HUES48 (cell line): Measurements from ENCODE around the gene MEGF11.

Experiments
- H3K27ac ChIP-seq: one replicate; pipeline ENCODE4 v1.7.0; 2013; ENCODE audit warnings: low read depth, low read length, inconsistent platforms
- H3K27me3 ChIP-seq: 2 replicates; pipeline ENCODE4 v1.6.1; 2013; ENCODE audit warnings: mild to moderate bottlenecking, low read length; ENCODE audit not compliant: control insufficient read depth, insufficient read depth
- H3K36me3 ChIP-seq: 2 replicates; pipeline ENCODE4 v1.6.1; 2013; ENCODE audit warnings: low read length; ENCODE audit not compliant: control insufficient read depth, insufficient read depth
- H3K4me1 ChIP-seq: 2 replicates; pipeline ENCODE4 v1.6.1; 2013; ENCODE audit warnings: mild to moderate bottlenecking, low read length; ENCODE audit not compliant: control insufficient read depth, insufficient read depth
- H3K4me3 ChIP-seq: 2 replicates; pipeline ENCODE4 v1.5.1; 2013; ENCODE audit warnings: mild to moderate bottlenecking, low read depth, low read length
- H3K9ac ChIP-seq: 2 replicates; pipeline ENCODE4 v1.6.1; 2013; ENCODE audit warnings: mild to moderate bottlenecking, low read depth, low read length, moderate library complexity
- H3K9me3 ChIP-seq: 2 replicates; pipeline ENCODE4 v1.6.1; 2013; ENCODE audit warnings: low read length; ENCODE audit not compliant: control insufficient read depth, insufficient read depth

MEGF11 gene

DNA sequence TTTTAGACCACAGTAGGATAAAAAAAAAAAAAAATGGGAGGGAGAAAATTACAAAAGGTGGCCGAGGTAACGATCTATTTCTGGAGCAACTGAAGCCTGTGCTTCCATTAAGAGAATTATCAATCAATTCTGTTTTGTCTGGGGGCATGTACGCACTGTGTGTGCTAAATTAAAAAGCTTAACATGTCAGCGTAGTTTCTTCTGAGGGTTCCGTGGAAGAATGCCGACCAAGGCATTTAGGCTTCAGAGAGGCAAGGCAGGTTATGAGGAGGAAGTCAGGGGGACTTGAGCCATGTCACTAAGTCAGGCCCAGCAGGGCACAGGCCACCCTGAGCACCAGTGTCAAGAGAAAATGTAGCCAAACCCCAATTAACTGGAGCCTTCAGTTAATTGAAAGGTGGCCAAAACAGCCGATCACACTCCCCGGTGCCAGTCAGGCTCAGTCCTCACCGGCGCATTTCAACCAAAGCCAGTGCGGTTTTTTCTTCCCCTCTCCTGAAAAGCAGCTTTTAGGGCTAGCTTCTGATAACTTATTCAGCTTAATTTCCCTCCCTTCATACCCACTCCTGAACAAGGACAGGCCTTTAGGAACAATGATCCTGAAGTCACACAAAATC is 113.9 kb downstream of the MEGF11 start:
- Histone ChIP-seq H3K27me3 (no peaks in the 10 kb centered on the region), H3K9me3 (no peaks in the 10 kb centered on the region), H3K4me3 (no peak overlapping the region), H3K9ac (no peak overlapping the region), H3K36me3 (no peaks in the 10 kb centered on the region), H3K4me1 (peaks cover 9% of the 10 kb centered on the region; the same call in 1 of the 2 replicates), H3K27ac (no peak overlapping the region)

DNA sequence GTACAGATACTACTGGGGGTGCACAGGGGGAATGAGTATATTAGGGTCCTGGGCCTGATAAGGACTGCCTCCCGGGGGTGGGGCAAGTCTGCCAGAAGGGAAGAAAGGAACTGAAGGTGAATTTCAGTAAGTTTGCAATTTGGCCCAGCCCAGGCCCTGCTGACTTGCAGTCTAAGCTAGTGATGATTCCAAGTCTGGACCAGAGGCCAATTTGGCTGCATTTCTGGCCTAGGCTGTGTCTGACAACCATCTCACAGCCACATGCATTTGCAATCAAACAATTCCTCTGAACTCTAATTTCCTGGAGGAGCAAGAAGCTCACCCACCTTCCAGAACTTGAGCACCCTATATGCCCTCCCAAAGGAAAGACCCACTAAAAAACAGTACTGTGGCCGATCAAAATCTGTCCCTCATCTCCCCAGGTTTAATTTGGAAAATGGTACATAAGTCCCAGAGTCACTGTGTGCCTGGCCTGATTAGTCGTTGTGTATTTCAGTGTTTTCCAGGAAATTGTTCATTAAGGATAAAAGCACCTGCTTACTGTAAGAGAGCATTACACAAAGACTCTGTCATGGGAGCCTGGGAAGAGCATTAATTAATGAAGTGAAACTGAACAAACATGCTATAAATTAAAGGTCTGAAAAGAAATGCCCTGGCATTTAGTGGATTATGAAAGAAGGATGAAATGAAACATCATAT is 114.5 kb downstream of the MEGF11 start:
- H3K9me3 ChIP-seq, result no peaks in the 10 kb centered on the region
- no peaks in the 10 kb centered on the region for H3K36me3 ChIP-seq
- peaks cover 8% of the 10 kb centered on the region; the same call in 1 of the 2 replicates for H3K4me1 ChIP-seq
- no peak overlapping the region for H3K27ac ChIP-seq
- H3K4me3 ChIP-seq, result no peak overlapping the region
- no peaks in the 10 kb centered on the region for H3K27me3 ChIP-seq
- H3K9ac ChIP-seq, result no peak overlapping the region

DNA sequence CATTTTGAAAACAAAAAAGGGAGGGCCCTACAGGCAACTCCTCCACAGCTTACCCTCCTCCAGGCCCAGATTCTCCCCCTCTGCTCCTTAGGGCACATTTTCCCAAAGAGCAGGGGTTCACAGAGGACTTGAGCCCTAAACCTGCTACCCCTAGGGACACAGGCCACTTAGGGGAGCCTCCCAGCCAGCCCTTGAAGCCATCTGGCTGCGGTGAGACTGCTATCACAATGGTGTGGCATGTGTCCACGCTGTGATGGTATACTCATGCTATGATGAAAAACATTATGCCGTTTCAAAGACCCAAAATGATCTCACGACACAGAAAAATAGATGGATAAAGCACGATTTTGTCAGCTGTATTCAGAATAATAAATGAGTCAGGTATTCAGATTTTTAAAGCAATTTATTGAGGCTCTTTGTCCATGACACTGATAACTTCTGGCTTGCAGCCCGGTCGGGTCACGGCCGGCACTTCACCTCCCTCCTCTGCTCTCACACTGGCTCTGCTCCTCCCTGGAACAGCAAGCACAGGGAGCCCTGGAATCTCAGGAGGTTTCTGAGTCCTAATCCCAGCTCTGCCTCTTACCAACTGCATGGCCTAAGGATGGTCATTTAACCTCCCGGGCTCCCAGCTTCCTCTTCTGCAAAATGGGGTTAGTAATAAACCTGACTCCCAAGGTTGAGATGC is 115.3 kb downstream of the MEGF11 start:
- no peaks in the 10 kb centered on the region for H3K27me3 ChIP-seq

DNA sequence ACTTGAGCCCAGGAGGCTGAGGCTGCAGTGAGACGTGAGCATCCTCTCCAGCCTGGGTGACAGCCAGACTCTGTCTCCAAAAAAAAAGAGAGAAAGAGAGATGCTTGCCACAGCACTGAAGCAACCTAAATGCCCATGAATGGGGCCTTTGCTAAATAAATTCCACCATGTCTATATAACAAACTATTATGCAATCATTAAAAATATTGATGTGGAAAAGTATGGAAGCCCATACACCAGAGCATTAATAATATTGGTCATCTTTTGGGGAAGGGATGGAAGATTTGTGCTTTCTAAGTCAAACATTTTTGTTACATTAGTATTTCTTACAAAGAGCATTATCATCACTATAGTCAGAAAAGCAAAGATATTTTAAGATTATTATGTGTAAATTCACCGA is 116.6 kb downstream of the MEGF11 start:
- H3K27ac ChIP-seq, result no peak overlapping the region
- H3K9ac ChIP-seq, result no peak overlapping the region
- H3K9me3 ChIP-seq, result no peaks in the 10 kb centered on the region
- no peaks in the 10 kb centered on the region for H3K4me1 ChIP-seq
- no peak overlapping the region for H3K4me3 ChIP-seq
- no peaks in the 10 kb centered on the region for H3K27me3 ChIP-seq
- H3K36me3 ChIP-seq, result no peaks in the 10 kb centered on the region

More for the DNA sequence above, 115.3 kb downstream of the MEGF11 start:
- no peak overlapping the region for H3K27ac ChIP-seq
- H3K9ac ChIP-seq, result no peak overlapping the region
- no peaks in the 10 kb centered on the region for H3K36me3 ChIP-seq
- H3K9me3 ChIP-seq, result no peaks in the 10 kb centered on the region
- no peak overlapping the region for H3K4me3 ChIP-seq
- H3K4me1 ChIP-seq, result no peaks in the 10 kb centered on the region; the same call in 1 of the 2 replicates

DNA sequence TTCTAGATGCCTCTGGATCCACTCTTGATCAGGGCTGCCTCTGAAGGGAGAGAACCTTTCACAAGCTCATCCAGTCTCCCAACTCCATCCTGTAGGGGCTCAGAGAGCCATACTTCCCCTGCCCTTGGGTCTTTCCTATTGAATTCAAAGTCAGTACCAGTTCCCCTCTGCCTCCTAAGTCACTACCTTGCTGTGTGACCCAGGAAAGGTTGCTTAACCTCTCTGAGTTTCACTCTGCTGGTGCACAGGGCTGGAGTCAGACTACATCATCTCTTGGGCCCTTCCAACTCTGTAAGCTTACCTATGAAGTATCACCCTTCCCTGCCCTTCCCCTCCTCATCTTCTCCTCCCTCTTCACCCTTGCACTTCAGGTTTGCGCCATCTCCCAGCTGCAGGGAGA is 117.9 kb downstream of the MEGF11 start:
- Histone ChIP-seq H3K27me3 (no peaks in the 10 kb centered on the region), H3K4me1 (no peaks in the 10 kb centered on the region; the same call in 1 of the 2 replicates), H3K9me3 (no peaks in the 10 kb centered on the region), H3K4me3 (no peak overlapping the region), H3K36me3 (no peaks in the 10 kb centered on the region), H3K27ac (no peak overlapping the region), H3K9ac (no peak overlapping the region)

GRCh38 chr15:66134284-66134683 is 119.3 kb downstream of the MEGF11 start:
- Histone ChIP-seq H3K9me3 (no peaks in the 10 kb centered on the region), H3K27me3 (no peaks in the 10 kb centered on the region), H3K4me3 (no peak overlapping the region), H3K27ac (no peak overlapping the region), H3K36me3 (no peaks in the 10 kb centered on the region), H3K4me1 (no peaks in the 10 kb centered on the region; the same call in 1 of the 2 replicates), H3K9ac (no peak overlapping the region)

DNA sequence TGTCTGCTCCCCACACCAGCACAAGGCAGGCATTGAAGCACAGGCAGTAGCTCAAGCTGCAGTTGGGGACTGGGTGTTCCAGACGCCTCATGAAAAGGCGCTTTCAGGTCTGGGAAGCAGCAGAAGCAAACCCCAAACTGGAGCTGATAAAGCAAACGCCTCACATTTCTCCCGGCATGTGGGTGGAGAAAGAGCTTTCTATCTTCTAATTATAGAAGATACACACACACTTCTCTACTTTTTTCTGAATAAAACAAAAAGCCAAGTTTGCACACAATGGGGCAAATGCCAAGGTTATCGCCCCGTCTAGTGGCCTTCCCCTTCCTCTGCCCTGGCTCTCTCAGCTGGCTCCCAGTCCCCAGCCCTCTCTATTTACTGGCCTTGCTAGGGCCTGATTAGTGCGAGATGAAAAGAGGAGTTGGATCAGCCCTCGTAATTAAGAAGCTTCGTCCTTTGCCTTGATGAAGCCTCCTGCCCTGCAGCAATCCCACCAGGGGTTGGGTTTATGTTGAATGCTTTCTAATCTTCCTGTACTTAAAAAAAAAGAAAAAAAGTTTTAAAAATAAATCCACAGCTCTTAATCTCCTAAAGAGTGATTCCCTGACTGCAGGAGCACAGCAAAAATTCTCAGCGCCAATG is 120.2 kb downstream of the MEGF11 start:
- no peak overlapping the region for H3K4me3 ChIP-seq
- H3K36me3 ChIP-seq, result no peaks in the 10 kb centered on the region
- no peak overlapping the region for H3K9ac ChIP-seq
- H3K27me3 ChIP-seq, result no peaks in the 10 kb centered on the region
- H3K9me3 ChIP-seq, result no peaks in the 10 kb centered on the region
- H3K4me1 ChIP-seq, result no peaks in the 10 kb centered on the region; the same call in 1 of the 2 replicates
- H3K27ac ChIP-seq, result no peak overlapping the region

DNA sequence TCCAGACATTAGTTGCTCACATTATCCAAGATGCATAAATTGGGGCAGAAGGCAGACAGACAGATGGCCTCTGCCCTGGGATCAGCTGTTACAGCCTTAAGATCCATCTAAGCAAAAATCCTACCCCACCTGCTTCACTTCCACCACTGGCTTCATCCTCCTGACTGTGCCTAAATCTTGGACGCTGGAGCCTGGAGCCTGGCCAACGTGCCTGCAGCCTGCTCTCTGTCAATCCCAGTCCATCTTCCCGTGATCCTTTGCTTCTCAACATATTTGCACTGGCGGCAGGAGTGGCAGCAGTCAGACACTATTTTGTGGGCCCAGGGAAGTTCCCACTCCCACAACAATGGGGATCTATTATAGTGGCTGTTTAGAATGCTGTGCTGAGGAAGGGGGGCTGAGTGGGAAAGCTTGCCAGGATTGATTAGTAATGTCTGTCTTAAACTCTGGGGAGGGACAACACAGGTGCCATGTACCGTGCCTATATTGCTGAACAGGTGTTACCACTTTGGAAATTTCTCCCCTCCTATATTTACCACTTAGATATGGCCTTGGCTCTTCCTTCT is 121.2 kb downstream of the MEGF11 start:
- Histone ChIP-seq H3K27ac (no peak overlapping the region), H3K9ac (no peak overlapping the region), H3K4me3 (no peak overlapping the region), H3K27me3 (no peaks in the 10 kb centered on the region), H3K4me1 (no peaks in the 10 kb centered on the region; the same call in 1 of the 2 replicates), H3K9me3 (no peaks in the 10 kb centered on the region), H3K36me3 (no peaks in the 10 kb centered on the region)

DNA sequence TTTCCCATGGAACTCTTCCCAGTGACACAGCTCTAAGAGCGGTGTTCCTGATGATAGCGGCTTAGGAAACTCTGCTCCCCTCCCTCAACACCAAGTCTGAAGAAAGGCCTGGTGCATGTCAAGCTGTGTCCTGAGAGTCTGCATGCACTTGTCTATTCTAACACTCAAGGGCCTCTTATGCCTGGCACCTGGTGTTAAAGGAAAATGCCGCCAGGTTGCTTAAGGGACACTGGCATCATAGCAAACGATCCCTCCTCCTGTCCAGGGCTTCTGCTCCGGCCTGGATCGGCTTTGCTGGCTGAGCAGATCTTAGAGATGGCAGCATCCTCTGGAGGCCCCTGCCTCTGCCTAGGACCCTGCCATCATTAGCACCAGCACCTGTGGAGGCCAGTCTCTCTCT is 121.7 kb downstream of the MEGF11 start:
- no peaks in the 10 kb centered on the region for H3K27me3 ChIP-seq
- H3K36me3 ChIP-seq, result no peaks in the 10 kb centered on the region
- no peaks in the 10 kb centered on the region for H3K9me3 ChIP-seq
- H3K27ac ChIP-seq, result no peak overlapping the region
- H3K4me3 ChIP-seq, result no peak overlapping the region
- no peak overlapping the region for H3K9ac ChIP-seq
- H3K4me1 ChIP-seq, result no peaks in the 10 kb centered on the region; the same call in 1 of the 2 replicates

DNA sequence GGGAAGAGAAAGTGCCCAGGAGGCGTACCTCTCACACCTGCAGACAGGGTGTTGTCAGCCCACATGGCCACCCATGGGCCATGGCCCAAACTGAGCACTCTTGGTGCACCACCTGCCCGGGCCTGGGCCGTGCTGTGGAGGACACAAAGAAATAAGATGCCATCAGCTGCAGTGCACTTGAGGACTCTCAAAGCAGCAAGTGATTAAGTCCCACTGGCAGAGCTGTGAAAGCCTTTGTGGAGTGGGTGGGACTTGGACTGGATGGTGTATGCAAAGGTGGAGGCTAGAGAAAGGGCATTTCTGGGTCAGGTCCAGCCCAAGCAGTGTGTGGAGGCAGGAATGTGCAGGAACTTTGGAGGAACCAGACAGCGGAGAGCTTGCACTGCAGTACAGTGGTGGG is 122.3 kb downstream of the MEGF11 start:
- no peak overlapping the region for H3K4me3 ChIP-seq

More for the DNA sequence above, 122.3 kb downstream of the MEGF11 start:
- Histone ChIP-seq H3K36me3 (no peaks in the 10 kb centered on the region), H3K27me3 (no peaks in the 10 kb centered on the region), H3K9me3 (no peaks in the 10 kb centered on the region), H3K4me1 (no peaks in the 10 kb centered on the region; the same call in 1 of the 2 replicates), H3K27ac (no peak overlapping the region), H3K9ac (no peak overlapping the region)
